Ovary (tissue), 9 donors: ENCODE measurements around the gene NRIP1. TPM values are rescaled to one million over a fixed set of nuclear protein-coding genes. Genes with fewer than 3 reads are reported as not detected.

Experiments used
- DNase-seq, 5 donors: peaks; one replicate each; pipeline ENCODE4 v3.0.0-alpha.2; 2019 to 2020
- H3K27ac ChIP-seq, 2 donors: fragments of 200-600 bp; one replicate each; pipeline versions ENCODE4 v1.5.1 to v1.8.0; 2019 to 2022
- H3K27me3 ChIP-seq: fragments of 200-600 bp; one replicate; pipeline ENCODE4 v1.8.0; 2022
- H3K36me3 ChIP-seq: fragments of 200-600 bp; sonication (generic); one replicate; pipeline ENCODE4 v1.5.1; 2019
- H3K4me1 ChIP-seq: one replicate; pipeline ENCODE4 v1.8.1; 2013; ENCODE audit warnings: mild to moderate bottlenecking, moderate library complexity; ENCODE audit not compliant: insufficient read depth
- H3K4me3 ChIP-seq: fragments of 200-600 bp; sonication (generic); one replicate; pipeline ENCODE4 v1.5.1; 2017
- H3K9me3 ChIP-seq, 2 donors: fragments of 200-600 bp in 1 of 2; sonication (generic) in 1 of 2; one replicate each; pipeline versions ENCODE4 v1.5.1 to v1.8.1; 2013 to 2019; ENCODE audit warnings: mild to moderate bottlenecking in 1 of 2, moderate library complexity in 1 of 2
- EP300 ChIP-seq: sonication (generic); formaldehyde crosslinking; IDR thresholded peaks from one replicate; pipeline ENCODE4 v1.6.1; 2017; ENCODE audit warnings: antibody characterized with exemption
- POLR2A ChIP-seq: fragments of 450-650 bp; IDR thresholded peaks from one replicate; pipeline ENCODE4 v1.6.1; 2017; ENCODE audit warnings: antibody characterized with exemption, mild to moderate bottlenecking, moderate library complexity
- WGBS, 3 donors: extraction: QIAGEN DNeasy Blood & Tissue Kit in 1 of 3; methylation state at CpG; one replicate each; pipeline versions ENCODE4 v1.1.5 to v1.1.7; 2013 to 2017; 5-methylcytosine and 5-hydroxymethylcytosine counted together
- intact Hi-C, 4 donors: fragments of 100-400 bp; cut with DNase I; formaldehyde crosslinking; loops; one replicate each; pipeline versions ENCODE4 v1.11.0 to v1.15.1; 2022 to 2023
- polyA plus RNA-seq, 2 donors: library from polyadenylated mRNA; stranded (reverse); fragments of 200-250 nt in 1 of 2; fragments of 350-450 nt in 1 of 2; fragmentation: Illumina TruSeq in 1 of 2; extraction: RNeasy Lipid Tissue Mini Kit (QIAGEN cat#74804) in 1 of 2; gene quantifications; one replicate each; pipeline ENCODE4 v1.2.3, GENCODE V29; 2013 to 2014
- total RNA-seq, 7 donors: library from RNA; depleted of rRNA in 2 of 7; stranded (reverse); fragments of >200 nt in 2 of 7; fragmentation: NEBNext Ultra II Directional in 3 of 7; extraction: Animal tissue kit (Norgen Biotek cat#: 25700) in 3 of 7; gene quantifications; one replicate each; pipeline versions ENCODE4 v1.1.0 to v1.2.4, GENCODE V29; 2016 to 2023
- TF ChIP-seq, protein P1 (sequence below), 3 donors: fragments of 450-650 bp in 2 of 3; fragments of 200-600 bp in 1 of 3; IDR thresholded peaks; one replicate each; pipeline versions ENCODE4 v1.5.1 to v1.8.0; 2016 to 2022; ENCODE audit warnings: antibody characterized with exemption in 3 of 3, mild to moderate bottlenecking in 1 of 3
- donor health status: DM: no; HTN: no; CAD: no; lungs with moderate emphysema.
- donor health status: DM: no; HTN: no; CAD: no.
- donor health status: Bipolar disorder and iron deficiency.
- donor health status: DM: yes; HTN: yes; CAD: no.
- donor health status: DM: no; HTN: no; CAD: no.
- donor health status: DM: yes; HTN: yes; CAD: no.

NRIP1 gene
- total and polyA plus RNA-seq, 9 donors: 9.4 to 56.6 (median 39.9) TPM

DNA sequence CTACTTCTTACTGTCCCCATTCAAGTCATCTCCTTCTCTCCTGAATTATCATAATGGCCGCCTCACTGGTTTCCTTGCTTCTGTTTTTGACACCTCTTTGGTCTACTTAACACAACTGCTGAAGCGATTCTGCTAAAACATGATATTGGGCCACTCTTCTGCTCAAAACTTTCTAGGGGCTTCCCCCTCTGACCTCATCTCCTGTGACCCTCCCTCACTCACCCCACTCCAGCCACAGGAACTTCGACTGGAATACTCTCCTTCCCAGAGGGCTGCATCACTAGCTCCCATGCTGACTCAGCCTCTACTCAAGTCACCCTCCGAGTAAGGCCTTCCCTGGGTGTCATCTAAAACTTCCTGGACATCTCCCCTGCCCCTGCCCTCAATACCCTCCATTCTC lies 35.7 kb downstream of the NRIP1 start:
- intact Hi-C loops: no loop called here
- TF ChIP-seq, protein P1, sequence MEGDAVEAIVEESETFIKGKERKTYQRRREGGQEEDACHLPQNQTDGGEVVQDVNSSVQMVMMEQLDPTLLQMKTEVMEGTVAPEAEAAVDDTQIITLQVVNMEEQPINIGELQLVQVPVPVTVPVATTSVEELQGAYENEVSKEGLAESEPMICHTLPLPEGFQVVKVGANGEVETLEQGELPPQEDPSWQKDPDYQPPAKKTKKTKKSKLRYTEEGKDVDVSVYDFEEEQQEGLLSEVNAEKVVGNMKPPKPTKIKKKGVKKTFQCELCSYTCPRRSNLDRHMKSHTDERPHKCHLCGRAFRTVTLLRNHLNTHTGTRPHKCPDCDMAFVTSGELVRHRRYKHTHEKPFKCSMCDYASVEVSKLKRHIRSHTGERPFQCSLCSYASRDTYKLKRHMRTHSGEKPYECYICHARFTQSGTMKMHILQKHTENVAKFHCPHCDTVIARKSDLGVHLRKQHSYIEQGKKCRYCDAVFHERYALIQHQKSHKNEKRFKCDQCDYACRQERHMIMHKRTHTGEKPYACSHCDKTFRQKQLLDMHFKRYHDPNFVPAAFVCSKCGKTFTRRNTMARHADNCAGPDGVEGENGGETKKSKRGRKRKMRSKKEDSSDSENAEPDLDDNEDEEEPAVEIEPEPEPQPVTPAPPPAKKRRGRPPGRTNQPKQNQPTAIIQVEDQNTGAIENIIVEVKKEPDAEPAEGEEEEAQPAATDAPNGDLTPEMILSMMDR (IDR thresholded peaks at IDR 0.05): no peak
- no peak for TF ChIP-seq EP300
- no peak for TF ChIP-seq POLR2A
- 90 to 92% (median 92%) methylated on average over 4 of the region's 4 CpGs for WGBS, 3 donors

DNA sequence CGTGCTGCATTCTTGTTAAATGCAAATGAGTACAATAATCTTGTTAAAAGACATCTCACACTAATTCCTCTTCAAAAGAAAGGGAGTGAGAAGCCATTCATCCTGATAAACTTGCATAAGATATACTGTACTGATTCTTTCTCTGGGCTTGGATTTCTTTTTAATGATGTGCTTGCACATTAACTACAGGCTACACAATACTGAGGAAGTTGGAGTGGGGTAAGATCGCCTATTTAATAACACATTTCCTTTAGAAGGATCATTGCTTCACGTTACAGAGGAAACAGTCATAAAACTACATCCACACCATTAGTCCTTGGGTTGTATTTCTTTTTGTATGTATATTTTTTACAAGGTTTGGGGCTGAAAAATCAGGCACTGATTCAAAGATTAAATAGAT lies 36.6 kb downstream of the NRIP1 start:
- 71 to 73% (median 72%) methylated on average over 3 of the region's 3 CpGs for WGBS, 3 donors
- intact Hi-C loops: no loop called here
- no peak for DNase-seq
- H3K36me3 ChIP-seq: no peaks in the 10 kb centered on the region
- no peaks in the 10 kb centered on the region for H3K27me3 ChIP-seq
- TF ChIP-seq EP300: no peak
- TF ChIP-seq, protein P1 (IDR thresholded peaks at IDR 0.05): no peak
- TF ChIP-seq POLR2A: no peak
- no peak overlapping the region for H3K27ac ChIP-seq
- no peaks in the 10 kb centered on the region for H3K4me1 ChIP-seq
- H3K9me3 ChIP-seq: no peaks in the 10 kb centered on the region
- H3K4me3 ChIP-seq: no peak overlapping the region

More for the DNA sequence above, 35.7 kb downstream of the NRIP1 start:
- Histone ChIP-seq H3K4me3 (no peak overlapping the region), H3K27ac (no peak overlapping the region), H3K36me3 (no peaks in the 10 kb centered on the region), H3K27me3 (no peaks in the 10 kb centered on the region), H3K4me1 (no peaks in the 10 kb centered on the region), H3K9me3 (no peaks in the 10 kb centered on the region)
- no peak for DNase-seq

- Histone ChIP-seq H3K4me3 (no peak overlapping the region), H3K4me1 (no peaks in the 10 kb centered on the region), H3K9me3 (no peaks in the 10 kb centered on the region), H3K36me3 (no peaks in the 10 kb centered on the region), H3K27ac (no peak overlapping the region), H3K27me3 (no peaks in the 10 kb centered on the region)
- DNase-seq: no peak
- intact Hi-C loops: no loop called here
- TF ChIP-seq, protein P1 (IDR thresholded peaks at IDR 0.05): no peak
- TF ChIP-seq POLR2A: no peak
- no peak for TF ChIP-seq EP300
- WGBS, 3 donors: 89 to 93% (median 91%) methylated on average over 5 of the region's 5 CpGs
Measured at GRCh38 chr21:15027056-15027455, 37.7 kb downstream of the NRIP1 start.

GRCh38 chr21:15026370-15026769 lies 38.4 kb downstream of the NRIP1 start:
- TF ChIP-seq, protein P1 (IDR thresholded peaks at IDR 0.05): no peak
- TF ChIP-seq POLR2A (no peak), EP300 (no peak)
- 71 to 85% (median 72%) methylated on average over 2 of the region's 2 CpGs for WGBS, 3 donors
- Histone ChIP-seq H3K27me3 (no peaks in the 10 kb centered on the region), H3K36me3 (no peaks in the 10 kb centered on the region), H3K4me3 (no peak overlapping the region), H3K27ac (no peak overlapping the region), H3K4me1 (no peaks in the 10 kb centered on the region), H3K9me3 (no peaks in the 10 kb centered on the region)
- intact Hi-C loops: no loop called here
- no peak for DNase-seq
